Activated T-cell treated with anti-CD3 and anti-CD28 coated beads, Interleukin-2, amount 50 U/mL, for 48 hours (primary cell): ENCODE results near the gene NSUN7.
"Not testable (repeated sequence)": the region's sequence is repeated elsewhere in the genome, so short reads cannot be mapped to it uniquely, and the experiment has no call there.

Source experiments
- DNase-seq, 2 experiments: peaks; one replicate each; pipeline ENCODE4 v3.0.0-alpha.2; 2020

The NSUN7 gene

GRCh38 chr4:40737879-40738278 lies 11.9 kb upstream of the NSUN7 start:
- DNase-seq: no peak

GRCh38 chr4:40739347-40739746 lies 10.4 kb upstream of the NSUN7 start:
- DNase-seq: no peak

GRCh38 chr4:40744218-40744617 lies 5.5 kb upstream of the NSUN7 start:
- DNase-seq: no peak

GRCh38 chr4:40745285-40745984 lies 4.3 kb upstream of the NSUN7 start:
- no peak for DNase-seq

- no peak for DNase-seq
Measured at GRCh38 chr4:40747207-40747835, 2.4 kb upstream of the NSUN7 start.

- no peak for DNase-seq
Measured at GRCh38 chr4:40750461-40751258, 905 bp downstream of the NSUN7 start.

- DNase-seq: no peak
Measured at GRCh38 chr4:40755616-40756015, 5.9 kb downstream of the NSUN7 start.

GRCh38 chr4:40763228-40763716 lies 13.5 kb downstream of the NSUN7 start:
- peak; percentile 45 to 57 for DNase-seq

GRCh38 chr4:40769266-40769665 lies 19.5 kb downstream of the NSUN7 start:
- no peak for DNase-seq

GRCh38 chr4:40778090-40778489 lies 28.3 kb downstream of the NSUN7 start:
- DNase-seq: no peak

GRCh38 chr4:40782876-40783275 lies 33.1 kb downstream of the NSUN7 start:
- DNase-seq: no peak

- no peak for DNase-seq
Measured at GRCh38 chr4:40785727-40786126, 36.0 kb downstream of the NSUN7 start.

- no peak for DNase-seq
Measured at GRCh38 chr4:40788331-40788730, 38.6 kb downstream of the NSUN7 start.

GRCh38 chr4:40789031-40789430 lies 39.3 kb downstream of the NSUN7 start:
- DNase-seq: no peak

- no peak for DNase-seq
Measured at GRCh38 chr4:40789771-40790170, 40.0 kb downstream of the NSUN7 start.

- no peak for DNase-seq
Measured at GRCh38 chr4:40800064-40800463, 50.3 kb downstream of the NSUN7 start.

GRCh38 chr4:40804598-40804997 lies 54.8 kb downstream of the NSUN7 start:
- no peak for DNase-seq

GRCh38 chr4:40808926-40809457 lies 59.2 kb downstream of the NSUN7 start:
- no peak for DNase-seq

GRCh38 chr4:40811956-40812355 lies 62.2 kb downstream of the NSUN7 start:
- no peak for DNase-seq

GRCh38 chr4:40812386-40812785 lies 62.6 kb downstream of the NSUN7 start:
- DNase-seq: no peak

- DNase-seq: no peak
Measured at GRCh38 chr4:40812856-40813255, 63.1 kb downstream of the NSUN7 start.

- DNase-seq: not testable (repeated sequence)
Measured at GRCh38 chr4:40817157-40817556, 67.4 kb downstream of the NSUN7 start.

- no peak for DNase-seq
Measured at GRCh38 chr4:40820101-40820500, 70.3 kb downstream of the NSUN7 start.
